ENCODE measurements around the gene TUBB6.

TUBB6 gene

DNA sequence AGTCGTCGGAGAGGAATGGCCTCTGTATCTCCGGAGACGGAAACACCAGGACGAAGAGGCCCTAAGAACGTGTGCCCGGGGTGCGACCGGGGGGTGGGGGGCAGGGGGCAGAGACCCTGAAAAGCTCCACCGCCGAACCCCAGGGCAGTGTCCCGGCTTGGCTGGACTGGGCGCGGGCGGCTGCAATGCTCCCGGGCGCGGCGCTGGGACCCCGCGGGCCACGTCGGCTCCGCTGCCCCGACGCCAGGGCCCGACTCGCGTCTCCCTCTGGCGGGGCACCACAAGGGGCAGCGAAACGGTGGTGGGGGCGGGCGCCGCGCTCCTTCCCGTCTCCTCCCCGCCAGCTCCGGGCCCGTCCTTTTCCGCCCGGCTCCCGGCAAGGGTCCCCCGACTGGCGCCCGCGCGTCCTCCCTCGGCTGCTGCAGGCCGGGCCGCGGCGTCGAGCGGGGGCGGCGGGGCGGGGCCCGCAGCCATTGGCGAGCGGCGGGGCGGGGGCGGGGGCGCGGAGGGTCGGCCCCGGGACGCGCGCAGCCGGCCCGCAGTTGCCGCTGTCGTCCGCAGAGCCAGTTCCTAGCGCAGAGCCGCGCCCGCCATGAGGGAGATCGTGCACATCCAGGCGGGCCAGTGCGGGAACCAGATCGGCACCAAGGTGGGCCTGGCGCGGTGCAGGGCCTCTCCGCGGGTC is at the start of gene TUBB6:
TUBB6 (plus strand) TSS at position 541 of the 685 bp plus-strand sequence; CDS start at position 593, 52 bp downstream.
- DNase-seq, result peak in 1 of 2 experiments; percentile 57

DNA sequence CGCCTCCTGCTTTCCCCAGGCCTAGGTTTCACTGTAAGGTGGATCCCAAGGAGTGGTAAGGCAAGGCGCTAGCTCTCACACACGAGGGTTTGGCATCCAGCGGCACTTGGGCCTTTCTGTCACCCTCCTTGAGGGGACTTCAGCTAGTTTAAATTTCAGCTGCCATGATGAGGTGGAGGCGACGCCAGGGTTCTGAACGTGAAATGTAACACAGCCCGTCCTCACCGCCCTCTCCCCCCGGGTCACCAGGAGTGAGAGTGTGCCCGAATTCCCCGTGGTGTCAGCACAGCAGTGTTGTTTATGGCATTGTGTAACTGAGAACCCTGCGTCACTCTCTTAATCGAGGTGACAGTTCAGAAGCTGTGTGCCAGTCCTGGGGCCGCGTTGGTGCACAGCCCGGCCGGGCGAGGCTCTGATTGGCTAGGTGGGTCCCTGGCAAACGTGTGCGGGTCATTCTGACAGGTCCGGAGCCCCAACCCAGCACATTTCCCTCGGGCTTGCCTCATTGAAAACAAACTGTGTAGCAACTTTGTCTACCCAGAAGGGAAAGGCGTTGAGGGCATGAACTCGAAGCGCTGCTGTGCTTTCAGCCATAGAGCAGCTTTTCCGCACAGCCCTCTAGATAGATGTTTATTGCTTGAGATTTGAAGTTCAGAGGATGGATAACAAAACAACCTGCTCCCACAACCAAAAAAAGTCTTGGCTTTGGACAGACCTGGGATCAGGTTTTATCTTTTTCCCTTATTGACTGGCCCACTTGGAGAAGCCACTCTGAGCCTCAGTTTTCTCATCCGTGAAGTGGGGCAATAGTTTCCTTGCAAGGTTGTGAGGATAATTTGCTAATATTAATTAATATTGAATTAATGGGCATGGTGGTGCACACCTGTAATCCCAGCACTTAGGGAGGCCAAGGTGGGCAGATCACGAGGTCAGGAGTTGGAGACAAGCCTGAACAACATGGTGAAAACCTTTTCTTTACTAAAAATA is 49.0 kb upstream of the TUBB6 start:
- no peak for DNase-seq

DNA sequence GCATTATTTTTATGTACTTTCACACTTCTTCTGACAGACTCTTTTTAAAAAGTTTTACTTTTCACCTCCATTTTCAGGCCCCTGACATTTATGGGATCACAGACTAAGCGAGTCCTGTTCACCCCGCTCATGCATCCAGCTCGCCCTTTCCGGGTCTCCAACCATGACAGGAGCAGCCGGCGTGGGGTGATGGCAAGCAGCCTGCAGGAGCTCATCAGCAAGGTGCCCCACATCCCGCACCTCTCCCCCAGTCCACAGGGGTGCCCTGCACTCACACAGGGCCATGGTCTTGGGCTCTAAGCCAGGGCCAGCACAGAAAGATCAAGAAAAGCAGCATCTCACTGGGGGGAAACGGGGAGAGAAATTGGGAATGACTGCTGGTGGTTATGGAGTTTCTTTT is 45.3 kb upstream of the TUBB6 start:
- DNase-seq, result no peak

GRCh38 chr18:12264864-12265263 is 43.2 kb upstream of the TUBB6 start:
- DNase-seq, result no peak

DNA sequence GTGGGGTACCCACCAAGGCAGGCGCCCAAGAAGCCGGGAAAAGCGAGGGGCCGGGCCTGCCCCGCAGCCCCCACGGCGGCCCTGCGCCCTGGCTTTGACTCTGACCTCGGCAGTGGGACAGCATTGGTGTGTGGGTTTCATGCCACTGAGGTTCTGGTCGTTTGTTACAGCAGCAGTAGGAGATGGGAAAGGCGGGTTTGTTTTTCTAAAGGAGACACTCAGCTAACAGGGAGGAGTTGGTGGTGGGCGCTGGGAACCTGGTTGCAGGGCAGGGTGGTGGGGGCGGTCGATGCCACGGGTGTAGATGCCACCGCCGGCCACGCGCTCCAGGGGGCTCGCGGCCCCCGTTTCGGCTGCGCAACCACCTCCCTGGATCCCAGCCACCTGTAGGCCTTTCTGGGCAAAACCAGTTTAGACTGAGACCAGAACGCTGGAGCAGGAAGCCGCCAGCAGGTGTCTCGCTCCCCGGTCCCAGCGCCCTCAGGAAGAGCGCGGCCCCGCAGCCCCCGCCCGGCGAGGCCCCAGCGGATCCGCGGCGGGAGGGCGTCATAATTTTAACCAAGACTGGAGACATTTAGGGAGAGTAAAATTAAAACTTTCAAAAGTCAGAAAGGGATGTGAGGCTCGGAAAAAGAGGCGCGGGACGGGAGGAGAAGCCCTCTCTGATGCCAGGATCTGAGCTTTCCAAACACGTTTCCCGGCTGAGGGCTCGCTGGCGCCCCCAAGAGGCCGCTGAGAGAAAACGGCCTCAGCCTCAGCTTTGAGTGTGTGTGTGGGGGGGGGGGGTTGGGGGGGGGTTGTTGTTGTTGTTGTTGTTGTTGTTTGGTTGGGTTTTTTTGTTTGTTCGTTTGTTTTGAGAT is 36.4 kb upstream of the TUBB6 start:
- peak; percentile 41 to 62 for DNase-seq

DNA sequence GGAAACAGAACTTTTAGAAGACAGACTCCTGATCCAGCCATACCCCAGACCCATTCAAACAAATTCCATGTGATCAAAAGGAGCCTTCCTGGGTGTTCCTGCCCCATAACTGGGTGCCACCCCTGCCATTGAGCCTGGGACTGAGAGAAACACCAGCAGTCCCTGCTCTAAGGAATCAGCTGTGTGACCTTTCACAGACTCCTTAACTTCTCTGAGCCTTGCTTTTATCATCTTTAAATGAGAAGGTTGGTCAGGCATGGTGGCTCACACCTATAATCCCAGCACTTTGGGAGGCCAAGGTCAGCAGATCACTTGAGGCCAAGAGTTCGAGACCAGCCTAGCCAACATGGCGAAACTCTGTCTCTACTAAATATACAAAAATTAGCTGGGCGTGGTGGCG is 33.2 kb upstream of the TUBB6 start:
- no peak for DNase-seq

- DNase-seq, result no peak
These were observed 31.1 kb upstream of the TUBB6 start for GRCh38 chr18:12276736-12277554.

- no peak for DNase-seq
These were observed 29.8 kb upstream of the TUBB6 start for GRCh38 chr18:12278215-12278671.

DNA sequence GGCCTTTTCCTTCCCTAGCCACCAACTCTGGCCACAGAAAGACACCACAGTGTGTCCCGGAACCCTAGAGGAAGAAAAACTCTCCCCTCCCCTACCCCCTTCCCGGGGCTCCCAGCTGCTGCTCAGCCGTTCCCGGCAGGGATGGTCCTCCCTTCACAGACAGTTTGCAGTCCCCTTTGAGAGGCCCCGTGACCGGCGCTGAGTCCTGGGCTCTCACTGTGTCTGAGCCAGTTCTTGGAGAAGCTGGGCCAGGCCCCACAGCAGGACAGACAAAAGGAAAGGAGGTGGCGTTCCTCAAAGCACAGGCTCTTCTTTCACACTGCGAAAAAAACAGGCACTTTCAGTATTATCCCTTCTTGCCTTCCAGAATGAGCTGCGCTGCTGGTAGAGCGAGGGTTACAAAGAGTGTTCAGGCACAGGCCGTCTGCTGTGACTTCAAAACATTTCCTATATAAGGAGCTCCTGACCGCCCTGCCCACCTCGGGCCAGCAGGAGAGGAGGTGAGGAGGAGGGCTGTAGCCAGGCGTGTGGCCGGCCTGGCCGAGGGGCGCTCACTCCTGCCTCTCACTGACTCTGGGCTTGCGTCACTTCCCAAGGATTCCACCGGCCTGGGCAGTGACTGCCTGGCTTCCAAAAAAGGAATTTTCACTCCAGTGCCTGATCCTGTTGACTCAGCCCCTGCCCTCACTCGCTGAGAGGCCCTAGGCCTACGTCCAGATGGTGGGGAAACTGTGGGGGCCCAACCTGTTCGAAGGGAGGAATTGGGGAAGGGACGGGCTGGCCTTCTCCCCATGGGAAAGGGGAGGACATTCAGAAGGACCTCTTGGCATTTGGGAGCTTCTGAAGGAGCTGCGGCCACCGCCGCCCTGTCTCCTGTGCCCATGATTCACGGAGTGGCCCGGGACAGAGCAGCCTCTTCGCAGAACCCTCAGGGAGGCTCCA is 29.0 kb upstream of the TUBB6 start:
- DNase-seq, result no peak

DNA sequence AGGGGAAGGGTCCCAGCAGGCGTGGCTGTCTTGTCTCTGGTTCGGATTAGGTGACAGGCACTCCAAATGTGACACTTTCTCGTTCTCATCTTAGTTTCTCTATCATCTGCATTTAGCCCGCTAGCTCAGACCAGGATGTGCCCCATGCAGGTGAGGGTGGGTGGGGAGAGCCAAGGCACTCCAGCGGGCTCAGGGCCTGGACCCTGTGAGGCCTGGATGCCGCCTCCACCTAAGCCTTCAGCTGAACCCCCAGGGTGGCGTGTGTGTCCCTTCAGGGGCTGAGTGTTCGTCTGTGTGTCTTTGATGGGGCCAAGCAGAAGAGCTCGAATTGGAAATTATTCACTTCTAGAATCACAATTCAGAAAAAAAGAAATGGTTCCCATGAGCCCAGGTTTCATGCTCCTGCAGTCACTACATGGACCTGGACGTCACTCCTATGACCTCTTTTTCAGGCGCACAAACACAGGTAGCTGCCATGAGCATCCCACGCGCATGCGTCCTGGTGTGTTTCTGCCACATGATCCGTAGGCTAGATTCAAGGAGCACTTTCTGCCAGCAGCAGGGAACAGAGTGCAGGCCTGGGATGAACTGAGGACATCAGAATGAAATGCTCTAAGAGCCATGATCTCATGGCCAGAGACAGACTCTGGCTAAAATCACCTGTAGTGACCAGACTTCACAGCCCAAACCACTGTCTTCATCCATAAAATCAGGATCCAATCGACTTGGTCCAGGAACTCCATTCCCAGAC is 28.1 kb upstream of the TUBB6 start:
- DNase-seq, result no peak

DNA sequence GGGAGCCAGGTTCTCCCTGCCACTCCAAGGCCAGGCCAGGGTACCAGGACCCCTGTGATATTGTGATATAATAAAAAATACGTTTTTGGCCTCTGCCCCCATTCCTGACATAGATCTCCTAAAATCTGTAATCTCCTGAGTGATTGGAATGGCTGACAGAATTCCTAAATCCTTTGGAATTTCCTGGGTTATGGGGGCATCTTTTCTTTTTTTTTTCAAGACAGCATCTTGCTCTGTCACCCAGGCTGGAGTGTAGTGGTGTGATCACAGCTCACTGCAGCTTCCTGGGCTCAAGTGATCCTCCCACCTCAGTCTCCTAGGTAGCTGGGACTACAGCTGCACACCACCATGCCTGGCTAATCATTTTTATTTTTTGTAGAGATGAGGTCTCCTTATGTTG is 26.2 kb upstream of the TUBB6 start:
- no peak for DNase-seq

- DNase-seq, result no peak
These were observed 25.5 kb upstream of the TUBB6 start for GRCh38 chr18:12282442-12283039.

DNA sequence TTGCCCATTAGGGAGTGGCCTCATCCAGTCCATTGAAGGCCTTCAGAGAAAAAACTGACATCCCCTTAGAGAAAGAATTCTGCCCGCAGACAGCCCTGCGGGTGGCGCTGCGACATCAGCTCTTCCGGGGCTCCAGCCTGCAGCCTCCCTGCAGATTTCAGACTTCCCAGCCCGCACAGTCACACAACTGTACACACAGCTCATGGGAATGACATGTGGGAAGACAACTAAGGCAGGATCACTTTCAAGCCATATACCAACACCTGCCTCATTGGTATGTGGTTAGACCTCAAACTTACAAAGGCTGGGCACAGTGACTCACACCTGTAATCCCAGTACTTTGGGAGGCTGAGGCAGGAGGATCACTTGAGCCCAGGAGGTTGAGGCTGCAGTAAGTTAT is 24.8 kb upstream of the TUBB6 start:
- DNase-seq, result no peak

DNA sequence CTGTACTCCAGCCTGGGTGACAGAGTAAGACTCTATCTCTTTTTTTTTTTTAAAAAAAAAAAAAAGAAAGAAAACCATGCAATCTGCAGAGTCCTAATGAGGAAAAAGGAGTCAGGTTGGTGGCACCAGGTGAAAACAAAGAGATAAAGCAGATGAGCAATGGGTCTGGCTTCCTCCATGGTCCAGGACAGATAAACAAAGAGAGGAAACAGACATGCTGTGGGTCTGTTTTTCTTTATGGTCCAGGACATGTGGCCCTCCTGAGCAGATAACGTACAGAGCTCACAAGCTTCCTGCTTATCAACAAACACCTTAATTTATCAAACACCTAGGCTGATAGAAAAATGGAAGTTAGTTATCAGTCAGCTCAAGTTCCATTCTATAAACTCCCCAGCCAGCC is 24.4 kb upstream of the TUBB6 start:
- DNase-seq, result no peak

GRCh38 chr18:12287131-12287681 is 20.8 kb upstream of the TUBB6 start:
- DNase-seq, result no peak

DNA sequence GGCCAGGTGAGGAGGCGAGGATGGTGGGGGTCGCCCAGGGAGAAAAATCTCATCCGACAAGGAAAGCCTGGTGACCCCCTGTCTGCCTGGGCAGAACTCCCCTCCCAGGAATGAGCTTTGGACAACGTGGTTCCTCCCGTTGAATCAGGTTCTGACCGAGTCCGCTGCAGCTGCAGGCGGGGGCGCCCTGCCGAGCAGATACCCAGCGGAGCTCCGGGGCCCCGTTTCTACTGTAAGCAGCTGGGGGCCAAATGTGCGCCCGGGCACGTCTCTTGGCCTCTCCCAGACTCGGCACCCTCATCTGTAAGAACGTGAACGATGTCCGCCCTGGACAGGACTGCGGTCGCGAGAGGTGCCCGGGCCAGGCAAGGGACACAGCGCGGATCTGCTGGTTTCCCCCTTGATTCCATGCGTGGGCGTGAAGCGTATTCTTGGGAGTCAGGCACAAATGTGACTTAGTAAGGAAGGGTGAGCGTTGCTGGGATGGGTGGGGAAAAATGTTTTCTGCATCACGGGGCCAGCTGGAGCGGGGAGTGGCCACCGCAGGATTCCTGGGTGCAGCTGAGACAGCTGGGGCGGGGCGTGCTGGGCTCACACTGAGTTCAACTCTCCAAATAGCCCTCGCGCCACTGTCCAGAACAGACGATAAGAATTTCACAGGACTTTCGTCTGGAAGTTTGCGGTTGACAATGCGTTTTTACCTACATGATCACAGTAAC is 20.2 kb upstream of the TUBB6 start:
- no peak for DNase-seq

GRCh38 chr18:12288403-12288755 is 19.7 kb upstream of the TUBB6 start:
- DNase-seq, result no peak

DNA sequence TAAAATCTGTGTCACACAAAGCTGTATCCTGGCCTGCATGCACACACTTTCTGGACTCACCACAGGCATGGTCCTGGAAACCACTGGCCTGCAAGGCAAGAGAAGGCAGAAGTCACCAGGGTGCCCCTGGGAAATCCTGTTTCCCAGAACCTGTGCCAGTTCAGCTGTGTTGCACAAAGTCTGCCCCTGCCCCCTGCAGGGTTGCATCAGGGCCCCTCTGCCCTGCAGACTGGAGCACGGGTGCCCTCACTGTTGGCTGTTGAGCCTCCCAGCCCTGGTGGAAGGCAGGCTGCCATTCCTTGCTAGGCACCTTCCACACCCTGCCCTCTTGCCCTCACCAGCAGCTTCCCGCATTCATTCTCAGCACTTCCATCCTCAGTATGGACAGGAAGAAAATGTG is 18.0 kb upstream of the TUBB6 start:
- DNase-seq, result no peak

- DNase-seq, result no peak
These were observed 16.9 kb upstream of the TUBB6 start for GRCh38 chr18:12291161-12291560.

Data from NCI-H1930 (cell line).